ENCODE data around the gene INAFM1. TPM values are rescaled to one million over a fixed set of nuclear protein-coding genes. Genes with fewer than 3 reads are reported as not detected.

Gene INAFM1
- total RNA-seq, 1 donor from 2014 or later, result 16.7 TPM

GRCh38 chr19:47266401-47266941, 8.2 kb upstream of the INAFM1 start:
- DNase-seq (ENCODE audit: extremely low spot score, unreplicated experiment), result no peak
- no peaks in the 10 kb centered on the region for H3K27me3 Mint-ChIP-seq (ENCODE audit: unreplicated experiment)
- TF ChIP-seq CTCF (IDR thresholded peaks at IDR 0.05), result no peak
- H3K27ac Mint-ChIP-seq (ENCODE audit: unreplicated experiment), result no peak overlapping the region
- no peak overlapping the region for H3K4me3 Mint-ChIP-seq (ENCODE audit: unreplicated experiment)
- H3K36me3 Mint-ChIP-seq (ENCODE audit: unreplicated experiment), result peaks cover 30% of the 10 kb centered on the region
- H3K9me3 Mint-ChIP-seq (ENCODE audit: unreplicated experiment), result no peaks in the 10 kb centered on the region
- peaks cover 2% of the 10 kb centered on the region for H3K4me1 Mint-ChIP-seq (ENCODE audit: unreplicated experiment)

- Mint-ChIP-seq H3K4me3 (ENCODE audit: unreplicated experiment) (no peak overlapping the region), H3K9me3 (ENCODE audit: unreplicated experiment) (no peaks in the 10 kb centered on the region), H3K27me3 (ENCODE audit: unreplicated experiment) (no peaks in the 10 kb centered on the region), H3K27ac (ENCODE audit: unreplicated experiment) (no peak overlapping the region), H3K36me3 (ENCODE audit: unreplicated experiment) (peaks cover 26% of the 10 kb centered on the region), H3K4me1 (ENCODE audit: unreplicated experiment) (peaks cover 4% of the 10 kb centered on the region)
- no peak for TF ChIP-seq CTCF (IDR thresholded peaks at IDR 0.05)
- no peak for DNase-seq (ENCODE audit: extremely low spot score, unreplicated experiment)
Measured at GRCh38 chr19:47267350-47267759, 7.3 kb upstream of the INAFM1 start.

DNA sequence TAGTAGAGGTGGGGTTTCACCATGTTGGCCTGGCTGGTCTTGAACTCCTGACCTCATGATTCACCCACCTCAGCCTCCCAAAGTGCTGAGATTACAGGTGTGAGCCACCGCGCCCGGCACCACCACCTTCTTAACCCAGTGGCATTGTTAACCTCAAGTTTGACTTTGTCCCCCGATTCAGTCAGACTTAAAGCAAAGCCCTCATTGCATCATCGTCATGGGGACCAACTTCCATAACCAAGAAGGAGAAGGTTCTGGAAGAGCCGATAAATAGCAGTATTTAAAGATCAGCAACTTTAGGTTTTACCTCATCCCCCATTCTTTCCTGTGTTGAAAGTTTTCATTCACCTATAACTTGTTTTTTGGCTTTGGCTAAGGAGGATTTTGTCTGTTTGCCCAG, 6.7 kb upstream of the INAFM1 start:
- Mint-ChIP-seq H3K36me3 (ENCODE audit: unreplicated experiment) (peaks cover 20% of the 10 kb centered on the region), H3K4me1 (ENCODE audit: unreplicated experiment) (peaks cover 11% of the 10 kb centered on the region), H3K27me3 (ENCODE audit: unreplicated experiment) (no peaks in the 10 kb centered on the region), H3K27ac (ENCODE audit: unreplicated experiment) (no peak overlapping the region), H3K4me3 (ENCODE audit: unreplicated experiment) (no peak overlapping the region), H3K9me3 (ENCODE audit: unreplicated experiment) (no peaks in the 10 kb centered on the region)
- no peak for DNase-seq (ENCODE audit: extremely low spot score, unreplicated experiment)
- no peak for TF ChIP-seq CTCF (IDR thresholded peaks at IDR 0.05)

- Mint-ChIP-seq H3K4me3 (ENCODE audit: unreplicated experiment) (no peak overlapping the region), H3K27me3 (ENCODE audit: unreplicated experiment) (no peaks in the 10 kb centered on the region), H3K4me1 (ENCODE audit: unreplicated experiment) (peaks cover 11% of the 10 kb centered on the region), H3K27ac (ENCODE audit: unreplicated experiment) (no peak overlapping the region), H3K9me3 (ENCODE audit: unreplicated experiment) (no peaks in the 10 kb centered on the region), H3K36me3 (ENCODE audit: unreplicated experiment) (peaks cover 13% of the 10 kb centered on the region)
- TF ChIP-seq CTCF (IDR thresholded peaks at IDR 0.05), result no peak
- DNase-seq (ENCODE audit: extremely low spot score, unreplicated experiment), result no peak
Measured at GRCh38 chr19:47269596-47269995, 5.1 kb upstream of the INAFM1 start.

GRCh38 chr19:47270408-47270807, 4.3 kb upstream of the INAFM1 start:
- TF ChIP-seq CTCF (IDR thresholded peaks at IDR 0.05), result no peak
- no peaks in the 10 kb centered on the region for H3K9me3 Mint-ChIP-seq (ENCODE audit: unreplicated experiment)
- no peak for DNase-seq (ENCODE audit: extremely low spot score, unreplicated experiment)
- no peaks in the 10 kb centered on the region for H3K27me3 Mint-ChIP-seq (ENCODE audit: unreplicated experiment)
- H3K36me3 Mint-ChIP-seq (ENCODE audit: unreplicated experiment), result peaks cover 11% of the 10 kb centered on the region
- H3K4me1 Mint-ChIP-seq (ENCODE audit: unreplicated experiment), result peaks cover 14% of the 10 kb centered on the region
- no peak overlapping the region for H3K4me3 Mint-ChIP-seq (ENCODE audit: unreplicated experiment)
- H3K27ac Mint-ChIP-seq (ENCODE audit: unreplicated experiment), result no peak overlapping the region

Data from osteocyte (in vitro differentiated cells).